ENCODE results near the gene ANKRD34A. TPM values are rescaled to one million over a fixed set of nuclear protein-coding genes. Genes with fewer than 3 reads are reported as not detected.

ANKRD34A gene
- polyA plus RNA-seq (2013): 0.08 and 0.11 TPM in 2 replicates

DNA sequence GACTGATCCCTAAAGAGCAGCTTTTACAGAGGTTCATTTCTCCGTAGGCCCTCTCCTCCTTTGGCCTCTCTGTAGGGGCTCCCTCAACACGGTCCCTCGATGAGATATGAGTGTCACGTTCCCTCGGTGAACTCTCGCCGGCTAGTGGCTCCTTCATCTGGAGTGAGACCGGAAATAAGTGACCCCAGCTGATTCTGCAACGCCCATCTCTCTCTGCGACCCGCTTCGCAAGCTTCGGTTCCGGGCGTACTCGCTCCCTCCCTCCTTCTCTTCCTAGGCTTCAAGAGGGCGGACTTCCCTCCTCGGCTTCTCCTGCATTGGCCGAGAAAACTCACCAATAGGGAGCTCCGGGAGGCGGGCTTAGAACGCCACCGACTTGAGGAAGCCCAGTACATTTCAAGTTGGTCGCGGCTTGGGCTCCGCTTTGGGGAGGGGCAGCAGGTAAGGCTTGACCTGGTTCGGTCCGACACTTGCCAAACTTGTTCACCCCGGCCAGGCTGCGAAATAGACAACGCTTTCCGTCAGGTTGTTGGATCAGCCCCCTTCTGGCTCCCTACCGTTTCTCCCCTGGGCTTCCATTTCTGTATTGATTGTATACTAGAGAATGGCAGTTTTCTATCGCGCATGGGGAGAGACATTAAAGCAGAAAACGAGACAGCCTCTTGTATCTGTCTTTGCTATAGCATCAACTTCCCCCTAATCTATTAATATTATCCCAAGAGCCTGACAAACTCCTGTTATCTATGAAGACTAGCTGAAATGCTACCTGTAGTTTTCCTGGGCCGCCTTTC lies at the start of gene ANKRD34A, which contains the start of gene POLR3GL:
TSS of gene ANKRD34A (minus strand) at position 248 of the 791 bp plus-strand sequence. CDS start 2,816 bp downstream, outside the sequence.
TSS of gene POLR3GL (plus strand) at position 363 of the 791 bp plus-strand sequence. CDS start 10,176 bp downstream, outside the sequence.
- Histone ChIP-seq H3K9me3 (ENCODE audit: insufficient read depth, low read depth, low read length) (peaks cover 2% of the 10 kb centered on the region), H3K14ac (ENCODE audit: low read length) (peak within 1 kb of the TSS; percentile 56), H4K12ac (ENCODE audit: low read depth, low read length) (peak within 1 kb of the TSS; percentile 73), H3K4me1 (ENCODE audit: control insufficient read depth in 1 of 2, insufficient read depth in 2 of 2, low read length in 2 of 2) (peaks cover 14 to 24% of the 10 kb centered on the region in 2 experiments), H3K18ac (ENCODE audit: low read length) (peak within 1 kb of the TSS; percentile 27), H3K79me1 (ENCODE audit: low read length) (peaks cover 6% of the 10 kb centered on the region), H3K27ac (ENCODE audit: low read depth, low read length) (no peak within 1 kb of the TSS), H3K79me2 (ENCODE audit: control insufficient read depth, insufficient read depth, low read length, poor library complexity) (no peaks in the 10 kb centered on the region), H3K36me3 (ENCODE audit: control insufficient read depth in 1 of 2, insufficient read depth in 2 of 2, low read length in 2 of 2) (no peaks in the 10 kb centered on the region), H2AFZ (ENCODE audit: insufficient read depth, low read length, poor library complexity) (peak within 1 kb of the TSS; percentile 91), H4K8ac (ENCODE audit: low read depth, low read length) (peak within 1 kb of the TSS; percentile 95), H2BK5ac (ENCODE audit: low read depth, low read length, poor library complexity) (no peak within 1 kb of the TSS), H2BK120ac (ENCODE audit: insufficient read depth, low read length, poor library complexity) (peak within 1 kb of the TSS; percentile 63), H2AK5ac (ENCODE audit: low read length) (no peak within 1 kb of the TSS), H3K9ac (ENCODE audit: low read length) (peak within 1 kb of the TSS; percentile 11), H4K91ac (ENCODE audit: low read depth, low read length) (peak within 1 kb of the TSS; percentile 39), H3K4me3 (ENCODE audit: low read depth, low read length) (peak within 1 kb of the TSS; percentile 74), H3K23ac (ENCODE audit: low read length) (no peak within 1 kb of the TSS), H3K27me3 (ENCODE audit: insufficient read depth, low read length) (peaks cover 30% of the 10 kb centered on the region), H3K4ac (ENCODE audit: low read depth, low read length) (peak within 1 kb of the TSS; percentile 47), H2BK12ac (ENCODE audit: low read length) (no peak within 1 kb of the TSS), H3K4me2 (ENCODE audit: low read length) (peak within 1 kb of the TSS; percentile 66)
- peak; percentile 97 to 98 for DNase-seq
- no CpG with 5 or more reads among the region's 37 CpGs for WGBS (ENCODE audit: extremely low coverage, insufficient coverage, insufficient read length)

DNA sequence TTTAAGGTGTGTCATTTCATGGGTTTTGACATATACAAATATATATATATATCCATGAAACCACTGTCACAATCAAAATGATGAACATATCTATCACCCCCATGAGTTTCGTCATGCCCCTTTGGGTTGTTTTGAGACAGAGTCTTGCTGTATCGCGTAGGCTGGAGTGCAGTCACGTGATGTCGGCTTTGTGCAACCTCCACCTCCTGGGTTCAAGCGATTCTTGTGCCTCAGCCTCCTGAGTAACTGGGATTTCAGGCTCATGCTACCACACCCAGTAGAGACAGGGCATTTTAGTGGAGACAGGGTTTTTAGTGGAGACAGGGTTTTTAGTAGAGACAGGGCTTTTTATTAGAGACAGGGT lies 49.2 kb upstream of the ANKRD34A start:
- Histone ChIP-seq H3K27ac (ENCODE audit: low read depth, low read length) (no peak overlapping the region), H2BK120ac (ENCODE audit: insufficient read depth, low read length, poor library complexity) (no peak overlapping the region), H3K79me2 (ENCODE audit: control insufficient read depth, insufficient read depth, low read length, poor library complexity) (no peaks in the 10 kb centered on the region), H2BK12ac (ENCODE audit: low read length) (no peak overlapping the region), H3K9me3 (ENCODE audit: insufficient read depth, low read depth, low read length) (no peaks in the 10 kb centered on the region), H2AFZ (ENCODE audit: insufficient read depth, low read length, poor library complexity) (no peak overlapping the region), H2BK5ac (ENCODE audit: low read depth, low read length, poor library complexity) (no peak overlapping the region), H2AK5ac (ENCODE audit: low read length) (no peak overlapping the region), H3K14ac (ENCODE audit: low read length) (no peak overlapping the region), H3K36me3 (ENCODE audit: control insufficient read depth in 1 of 2, insufficient read depth in 2 of 2, low read length in 2 of 2) (no peaks in the 10 kb centered on the region), H4K91ac (ENCODE audit: low read depth, low read length) (no peak overlapping the region), H3K9ac (ENCODE audit: low read length) (no peak overlapping the region), H3K4ac (ENCODE audit: low read depth, low read length) (no peak overlapping the region), H4K8ac (ENCODE audit: low read depth, low read length) (no peak overlapping the region), H3K27me3 (ENCODE audit: insufficient read depth, low read length) (peaks cover 1% of the 10 kb centered on the region), H3K4me2 (ENCODE audit: low read length) (no peak overlapping the region), H3K4me3 (ENCODE audit: low read depth, low read length) (no peak overlapping the region), H3K79me1 (ENCODE audit: low read length) (no peaks in the 10 kb centered on the region), H3K18ac (ENCODE audit: low read length) (no peak overlapping the region), H3K4me1 (ENCODE audit: control insufficient read depth in 1 of 2, insufficient read depth in 2 of 2, low read length in 2 of 2) (no peaks in the 10 kb centered on the region), H3K23ac (ENCODE audit: low read length) (no peak overlapping the region), H4K12ac (ENCODE audit: low read depth, low read length) (no peak overlapping the region)
- WGBS (ENCODE audit: extremely low coverage, insufficient coverage, insufficient read length): no CpG with 5 or more reads among the region's 6 CpGs
- no peak for DNase-seq

DNA sequence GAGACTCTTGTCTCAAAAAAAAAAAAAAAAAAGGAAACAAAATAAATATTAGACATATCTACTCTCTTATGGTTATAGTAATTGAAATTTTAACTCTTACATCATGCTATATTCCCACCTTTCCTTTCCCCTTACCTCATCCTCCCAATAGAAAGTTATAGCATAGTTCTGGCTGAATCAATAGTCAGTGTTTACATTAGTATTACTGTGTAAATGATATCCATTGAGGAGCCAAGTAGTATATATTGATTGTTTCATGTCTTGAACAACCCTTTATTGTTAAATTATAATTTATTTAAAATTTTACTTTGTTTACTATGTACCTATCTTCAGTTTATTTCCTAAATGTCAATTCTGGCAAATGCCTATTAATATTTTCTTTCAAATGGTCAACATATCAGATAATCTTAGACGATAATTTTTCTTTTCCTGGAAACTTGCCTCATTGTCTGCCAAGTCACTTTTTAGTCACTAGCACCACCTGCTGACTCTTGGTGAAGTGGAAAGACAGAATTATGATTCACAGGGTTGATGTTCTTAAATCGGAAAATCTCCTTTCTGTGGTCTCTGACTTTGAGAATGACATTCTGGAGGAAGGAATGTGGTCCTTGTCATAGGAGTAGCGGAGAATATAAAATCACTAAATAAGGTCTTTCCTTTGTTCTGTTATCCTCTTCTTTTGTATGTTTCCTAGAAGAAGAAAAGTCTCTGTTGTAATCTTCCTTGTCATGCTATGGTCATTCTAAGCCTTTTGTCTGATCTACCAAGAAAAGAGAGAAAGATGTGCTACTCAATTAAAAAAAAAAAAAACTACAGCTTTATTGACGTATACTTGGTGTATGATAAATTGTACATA lies 48.6 kb upstream of the ANKRD34A start:
- Histone ChIP-seq H3K9ac (ENCODE audit: low read length) (no peak overlapping the region), H2AFZ (ENCODE audit: insufficient read depth, low read length, poor library complexity) (no peak overlapping the region), H2BK120ac (ENCODE audit: insufficient read depth, low read length, poor library complexity) (no peak overlapping the region), H2AK5ac (ENCODE audit: low read length) (no peak overlapping the region), H3K4me3 (ENCODE audit: low read depth, low read length) (no peak overlapping the region), H2BK5ac (ENCODE audit: low read depth, low read length, poor library complexity) (no peak overlapping the region), H3K14ac (ENCODE audit: low read length) (no peak overlapping the region), H4K91ac (ENCODE audit: low read depth, low read length) (no peak overlapping the region), H3K36me3 (ENCODE audit: control insufficient read depth in 1 of 2, insufficient read depth in 2 of 2, low read length in 2 of 2) (no peaks in the 10 kb centered on the region), H2BK12ac (ENCODE audit: low read length) (no peak overlapping the region), H3K4ac (ENCODE audit: low read depth, low read length) (no peak overlapping the region), H3K9me3 (ENCODE audit: insufficient read depth, low read depth, low read length) (no peaks in the 10 kb centered on the region), H4K8ac (ENCODE audit: low read depth, low read length) (no peak overlapping the region), H3K79me2 (ENCODE audit: control insufficient read depth, insufficient read depth, low read length, poor library complexity) (no peaks in the 10 kb centered on the region), H3K4me1 (ENCODE audit: control insufficient read depth in 1 of 2, insufficient read depth in 2 of 2, low read length in 2 of 2) (no peaks in the 10 kb centered on the region), H3K27ac (ENCODE audit: low read depth, low read length) (no peak overlapping the region), H4K12ac (ENCODE audit: low read depth, low read length) (no peak overlapping the region), H3K23ac (ENCODE audit: low read length) (no peak overlapping the region), H3K79me1 (ENCODE audit: low read length) (no peaks in the 10 kb centered on the region), H3K27me3 (ENCODE audit: insufficient read depth, low read length) (no peaks in the 10 kb centered on the region), H3K4me2 (ENCODE audit: low read length) (no peak overlapping the region), H3K18ac (ENCODE audit: low read length) (no peak overlapping the region)
- DNase-seq: peak; percentile 80 to 94
- WGBS (ENCODE audit: extremely low coverage, insufficient coverage, insufficient read length): no CpG with 5 or more reads among the region's 4 CpGs

DNA sequence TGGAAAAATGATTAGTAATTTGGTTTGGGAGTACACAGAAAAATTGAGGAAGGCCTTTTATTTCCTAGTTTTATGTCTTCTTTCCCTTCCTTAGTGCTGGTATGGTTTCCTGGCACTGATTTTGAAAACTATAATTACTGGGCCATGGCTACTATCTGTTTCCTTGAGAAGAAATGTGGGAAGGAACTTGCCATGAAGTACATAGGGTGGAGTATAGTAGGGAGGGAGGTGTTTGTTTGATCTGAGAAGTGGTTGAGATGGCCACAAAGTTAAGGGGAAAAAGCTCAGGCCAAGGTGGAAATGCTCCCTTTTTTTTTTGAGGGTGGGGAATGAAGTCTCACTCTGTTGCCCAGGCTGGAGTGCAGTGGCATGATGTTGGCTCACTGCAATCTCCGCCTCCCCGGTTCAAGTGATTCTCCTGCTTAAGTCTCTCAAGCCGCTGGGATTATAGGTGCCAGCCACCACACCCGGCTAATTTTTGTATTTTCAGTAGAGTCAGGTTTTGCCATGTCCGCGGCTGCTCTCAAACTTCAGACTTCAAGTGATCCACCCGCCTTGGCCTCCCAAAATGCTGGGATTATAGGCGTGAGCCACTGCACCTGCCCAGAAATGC lies 45.9 kb upstream of the ANKRD34A start:
- Histone ChIP-seq H3K27ac (ENCODE audit: low read depth, low read length) (no peak overlapping the region), H2BK120ac (ENCODE audit: insufficient read depth, low read length, poor library complexity) (no peak overlapping the region), H3K27me3 (ENCODE audit: insufficient read depth, low read length) (no peaks in the 10 kb centered on the region), H2AK5ac (ENCODE audit: low read length) (no peak overlapping the region), H4K8ac (ENCODE audit: low read depth, low read length) (no peak overlapping the region), H3K23ac (ENCODE audit: low read length) (no peak overlapping the region), H3K4ac (ENCODE audit: low read depth, low read length) (no peak overlapping the region), H2AFZ (ENCODE audit: insufficient read depth, low read length, poor library complexity) (no peak overlapping the region), H3K4me2 (ENCODE audit: low read length) (no peak overlapping the region), H4K91ac (ENCODE audit: low read depth, low read length) (no peak overlapping the region), H3K9me3 (ENCODE audit: insufficient read depth, low read depth, low read length) (no peaks in the 10 kb centered on the region), H3K18ac (ENCODE audit: low read length) (no peak overlapping the region), H2BK5ac (ENCODE audit: low read depth, low read length, poor library complexity) (no peak overlapping the region), H2BK12ac (ENCODE audit: low read length) (no peak overlapping the region), H3K79me1 (ENCODE audit: low read length) (no peaks in the 10 kb centered on the region), H3K79me2 (ENCODE audit: control insufficient read depth, insufficient read depth, low read length, poor library complexity) (no peaks in the 10 kb centered on the region), H4K12ac (ENCODE audit: low read depth, low read length) (no peak overlapping the region), H3K14ac (ENCODE audit: low read length) (no peak overlapping the region), H3K4me3 (ENCODE audit: low read depth, low read length) (no peak overlapping the region), H3K9ac (ENCODE audit: low read length) (no peak overlapping the region), H3K36me3 (ENCODE audit: control insufficient read depth in 1 of 2, insufficient read depth in 2 of 2, low read length in 2 of 2) (no peaks in the 10 kb centered on the region), H3K4me1 (ENCODE audit: control insufficient read depth in 1 of 2, insufficient read depth in 2 of 2, low read length in 2 of 2) (peaks cover 0 to 2% of the 10 kb centered on the region in 2 experiments)
- no CpG with 5 or more reads among the region's 8 CpGs for WGBS (ENCODE audit: extremely low coverage, insufficient coverage, insufficient read length)
- no peak for DNase-seq

Measured in trophoblast cell (in vitro differentiated cells and primary cell).